IMR-90 (cell line): Measurements from ENCODE around the gene SHB. TPM values are rescaled to one million over a fixed set of nuclear protein-coding genes. Genes with fewer than 3 reads are reported as not detected.

Source experiments
- ATAC-seq: fragments of 200-7000 bp; cut with Tn5 transposase; 2 replicates; pipeline ENCODE4 v1.9.1; 2020; ENCODE audit warnings: low read depth, mild to moderate bottlenecking, moderate library complexity
- BruUV-seq: library from RNA; stranded (reverse); fragments of 400-500 nt; replicated peaks from 2 replicates; lab custom pipeline; 2021; lab: Mats Ljungman, UMichigan
- CTCF ChIA-PET: fragments of 300-600 bp; formaldehyde crosslinking; extraction: SDS; loops from one replicate; lab custom pipeline; 2021; ENCODE audit warnings: antibody characterized with exemption; lab: Yijun Ruan, JAX
- POLR2A ChIA-PET: fragments of 300-600 bp; sonication (Branson Sonifier 250); formaldehyde crosslinking; loops from one replicate; lab custom pipeline; 2022; ENCODE audit warnings: antibody characterized with exemption; ENCODE audit not compliant: unreplicated experiment; lab: Charles Lee
- DNase-seq: peaks from one replicate; pipeline ENCODE4 v3.0.0; 2013
- H2AFZ ChIP-seq: replicated peaks from 2 replicates; pipeline ENCODE3; 2013; ENCODE audit warnings: low read length, mild to moderate bottlenecking; ENCODE audit not compliant: poor library complexity
- H2AK5ac ChIP-seq: 2 replicates; pipeline ENCODE4 v1.6.1; 2013; ENCODE audit warnings: low read depth, low read length, inconsistent platforms
- H2AK9ac ChIP-seq: replicated peaks from 2 replicates; pipeline ENCODE3; 2013; ENCODE audit warnings: mild to moderate bottlenecking, low read depth, low read length, moderate library complexity; ENCODE audit not compliant: poor library complexity
- H2BK120ac ChIP-seq: 2 replicates; pipeline ENCODE4 v1.6.1; 2013; ENCODE audit warnings: low read depth, low read length, inconsistent platforms
- H2BK15ac ChIP-seq: 3 replicates; pipeline ENCODE4 v1.6.1; 2013; ENCODE audit warnings: low read depth, low read length, inconsistent platforms
- H2BK20ac ChIP-seq: 2 replicates; pipeline ENCODE4 v1.6.1; 2013; ENCODE audit warnings: low read depth, mild to moderate bottlenecking, inconsistent platforms, low read length, moderate library complexity
- H2BK5ac ChIP-seq: 2 replicates; pipeline ENCODE4 v1.6.1; 2013; ENCODE audit warnings: mild to moderate bottlenecking, low read depth, low read length, inconsistent platforms; ENCODE audit not compliant: poor library complexity, severe bottlenecking
- H3K14ac ChIP-seq: replicated peaks from 2 replicates; pipeline ENCODE4 v1.6.1; 2013; ENCODE audit warnings: low read depth, low read length, inconsistent platforms
- H3K18ac ChIP-seq: 2 replicates; pipeline ENCODE4 v1.6.1; 2013; ENCODE audit warnings: low read depth, low read length, control low read depth
- H3K23ac ChIP-seq: 2 replicates; pipeline ENCODE4 v1.6.1; 2013; ENCODE audit warnings: low read depth, low read length, inconsistent platforms
- H3K27ac ChIP-seq: 2 replicates; pipeline ENCODE4 v1.5.1; 2013; ENCODE audit warnings: mild to moderate bottlenecking, control low read depth, low read length; ENCODE audit not compliant: insufficient read depth
- H3K27me3 ChIP-seq: 2 replicates; pipeline ENCODE4 v1.6.1; 2013; ENCODE audit warnings: low read length; ENCODE audit not compliant: control insufficient read depth, insufficient read depth
- H3K36me3 ChIP-seq: 2 replicates; pipeline ENCODE4 v1.6.1; 2013; ENCODE audit warnings: low read length, mixed read lengths; ENCODE audit not compliant: control insufficient read depth, insufficient read depth
- H3K4ac ChIP-seq: 2 replicates; pipeline ENCODE4 v1.6.1; 2013; ENCODE audit warnings: low read depth, low read length, inconsistent platforms
- H3K4me1 ChIP-seq: 2 replicates; pipeline ENCODE4 v1.6.1; 2013; ENCODE audit warnings: low read length, mixed read lengths; ENCODE audit not compliant: control insufficient read depth, insufficient read depth
- H3K4me2 ChIP-seq: 2 replicates; pipeline ENCODE4 v1.6.1; 2013; ENCODE audit warnings: low read depth, mild to moderate bottlenecking, control low read depth, low read length, moderate library complexity
- H3K4me3 ChIP-seq: 2 replicates; pipeline ENCODE4 v1.5.1; 2013; ENCODE audit warnings: low read depth, mild to moderate bottlenecking, control low read depth, low read length, moderate library complexity; ENCODE audit not compliant: insufficient read depth
- H3K56ac ChIP-seq: 2 replicates; pipeline ENCODE4 v1.6.1; 2013; ENCODE audit warnings: low read length, inconsistent platforms; ENCODE audit not compliant: insufficient read depth; ENCODE audit errors: extremely low read depth
- H3K79me1 ChIP-seq, 2 experiments: 2 replicates each; pipeline ENCODE4 v1.6.1; 2013; ENCODE audit warnings: low read length in 2 of 2, inconsistent platforms in 1 of 2, low read depth in 1 of 2
- H3K9ac ChIP-seq: 2 replicates; pipeline ENCODE4 v1.6.1; 2013; ENCODE audit warnings: low read depth, low read length, control low read depth
- H3K9me1 ChIP-seq: 2 replicates; pipeline ENCODE4 v1.6.1; 2013; ENCODE audit warnings: low read length, inconsistent platforms; ENCODE audit not compliant: insufficient read depth
- H3K9me3 ChIP-seq: 2 replicates; pipeline ENCODE4 v1.6.1; 2013; ENCODE audit warnings: low read length; ENCODE audit not compliant: control insufficient read depth, insufficient read depth
- H4K20me1 ChIP-seq: 2 replicates; pipeline ENCODE4 v1.6.1; 2013; ENCODE audit warnings: low read length, inconsistent platforms; ENCODE audit not compliant: insufficient read depth
- H4K5ac ChIP-seq: 2 replicates; pipeline ENCODE4 v1.6.1; 2013; ENCODE audit warnings: mild to moderate bottlenecking, low read depth, low read length, control low read depth
- H4K8ac ChIP-seq, 2 experiments: 2 replicates each; pipeline ENCODE4 v1.6.1; 2013; ENCODE audit warnings: low read depth in 2 of 2, low read length in 2 of 2, control low read depth in 1 of 2, inconsistent platforms in 1 of 2
- H4K91ac ChIP-seq: 2 replicates; pipeline ENCODE4 v1.6.1; 2013; ENCODE audit warnings: low read depth, low read length, inconsistent platforms; ENCODE audit not compliant: insufficient read depth
- MAFK ChIP-seq: IDR thresholded peaks from 2 replicates; pipeline ENCODE4 v1.6.1; 2012; ENCODE audit warnings: low read depth, low read length, improper control_type of control experiment
- MAZ ChIP-seq: IDR thresholded peaks from 2 replicates; pipeline ENCODE4 v1.6.1; 2012; ENCODE audit warnings: low read depth, mild to moderate bottlenecking, low read length, improper control_type of control experiment, moderate library complexity, borderline replicate concordance
- MXI1 ChIP-seq: IDR thresholded peaks from 2 replicates; pipeline ENCODE4 v1.6.1; 2012; ENCODE audit warnings: low read depth, mild to moderate bottlenecking, low read length, moderate library complexity, borderline replicate concordance
- RAD21 ChIP-seq: IDR thresholded peaks from 2 replicates; pipeline ENCODE4 v1.6.1; 2012; ENCODE audit warnings: low read length, improper control_type of control experiment
- RCOR1 ChIP-seq: IDR thresholded peaks from 2 replicates; pipeline ENCODE4 v1.6.1; 2012; ENCODE audit warnings: mild to moderate bottlenecking, low read length, improper control_type of control experiment; ENCODE audit not compliant: insufficient replicate concordance
- RFX5 ChIP-seq: IDR thresholded peaks from 2 replicates; pipeline ENCODE4 v1.8.0; 2012; ENCODE audit warnings: low read depth, mild to moderate bottlenecking, low read length, moderate library complexity
- WGBS, 2 experiments: methylation state at CpG; one replicate each; pipeline versions ENCODE4 v1.1.5 to v1.1.7; 2013; ENCODE audit warnings: missing lambda C conversion rate in 2 of 2; ENCODE audit not compliant: insufficient read length in 1 of 2; ENCODE audit errors: extremely low coverage in 2 of 2; 5-methylcytosine and 5-hydroxymethylcytosine counted together
- dilution Hi-C: fragments of 300-500 bp; cut with HindIII; formaldehyde crosslinking; loops from one replicate; pipeline ENCODE4 v1.14.3; 2018; ENCODE audit warnings: low sequenced_read_pairs; ENCODE audit not compliant: unreplicated experiment
- in situ Hi-C: fragments of 300-500 bp; cut with MboI; formaldehyde crosslinking; loops from 3 replicates; pipeline ENCODE4 v1.14.3; 2019; ENCODE audit warnings: low sequenced_read_pairs, inconsistent platforms, mixed read lengths
- intact Hi-C: fragments of 100-400 bp; cut with micrococcal nuclease; formaldehyde crosslinking; loops from 2 replicates; pipeline ENCODE4 v1.10.0; 2022
- polyA plus RNA-seq, 3 experiments: library from polyadenylated mRNA; depleted of rRNA; stranded (reverse); fragments of >200 nt; gene quantifications; 2 replicates each; pipeline ENCODE4 v1.2.3, GENCODE V29; 2012; ENCODE audit warnings: low replicate concordance in 1 of 3
- total RNA-seq: library from RNA; depleted of rRNA; stranded (reverse); fragments of >200 nt; gene quantifications from 2 replicates; pipeline ENCODE4 v1.2.3, GENCODE V29; 2012
- TF ChIP-seq, protein P1 (sequence below): fragments of 150-350 bp; IDR thresholded peaks from 2 replicates; pipeline ENCODE4 v1.6.1; 2016; ENCODE audit warnings: low read depth, mild to moderate bottlenecking, low read length, moderate library complexity, borderline replicate concordance
- TF ChIP-seq, protein P2 (sequence below): fragments of 150-350 bp; IDR thresholded peaks from 2 replicates; pipeline ENCODE4 v1.6.1; 2017; ENCODE audit warnings: mild to moderate bottlenecking, antibody characterized with exemption, low read length, low read depth

SHB gene
- total and polyA plus RNA-seq, 2 of the 4 experiments (the other 2 are of a cell fraction) = 6.1 to 20.4 TPM

DNA sequence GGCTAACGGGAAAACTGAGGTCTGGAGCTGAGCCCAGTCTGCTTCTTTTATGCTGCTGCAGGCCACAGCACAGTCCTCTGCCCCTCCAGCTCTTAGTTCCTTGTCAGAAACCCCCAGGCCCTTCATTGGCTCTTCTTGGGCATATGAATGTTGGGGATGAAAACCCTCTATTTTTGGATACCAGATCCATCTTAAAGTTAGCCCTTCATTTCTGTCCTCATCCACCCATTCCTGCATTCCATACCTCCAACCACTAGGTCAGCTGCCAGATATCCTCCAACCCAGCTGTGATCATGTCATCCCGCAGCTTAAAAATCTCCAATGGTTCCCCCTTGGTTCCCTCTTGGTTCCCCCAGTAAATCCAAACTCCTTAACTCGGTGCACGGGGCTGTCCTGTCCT is 163.3 kb downstream of the SHB start:
- Histone ChIP-seq H2AFZ (no peak overlapping the region), H3K4me2 (no peak overlapping the region), H3K79me1 (peaks cover 11 to 26% of the 10 kb centered on the region in 2 experiments), H4K5ac (no peak overlapping the region), H2BK120ac (no peak overlapping the region), H3K27me3 (no peaks in the 10 kb centered on the region), H3K27ac (no peak overlapping the region), H2BK20ac (no peak overlapping the region), H3K9me1 (peaks cover 6% of the 10 kb centered on the region), H2AK9ac (no peak overlapping the region), H4K91ac (no peak overlapping the region), H3K4ac (no peak overlapping the region), H3K18ac (no peak overlapping the region), H3K4me3 (no peak overlapping the region), H3K9me3 (no peaks in the 10 kb centered on the region), H4K8ac (no peak overlapping the region), H2BK5ac (no peak overlapping the region), H3K14ac (no peak overlapping the region), H3K4me1 (peaks cover 9% of the 10 kb centered on the region), H3K36me3 (0 out of 2 replicates have a peak, but pooled peaks cover under 1% of the 10 kb centered on the region), H3K23ac (no peak overlapping the region), H4K20me1 (no peaks in the 10 kb centered on the region), H3K56ac (no peak overlapping the region), H2BK15ac (no peak overlapping the region), H3K9ac (no peak overlapping the region), H2AK5ac (no peak overlapping the region)
- ChIA-PET POLR2A (no interaction called here), CTCF (no interaction called here)
- intact Hi-C loops (no loop called here), in situ Hi-C loops (loop anchor here (10.0 kb wide), 1 partner anchor 321 kb away; no protein-coding TSS in a partner anchor), dilution Hi-C loops (loop anchor here (25.0 kb wide), 1 partner anchor 482 kb away; the partner anchor contains the start of gene ALDH1B1)
- TF ChIP-seq, protein P1, sequence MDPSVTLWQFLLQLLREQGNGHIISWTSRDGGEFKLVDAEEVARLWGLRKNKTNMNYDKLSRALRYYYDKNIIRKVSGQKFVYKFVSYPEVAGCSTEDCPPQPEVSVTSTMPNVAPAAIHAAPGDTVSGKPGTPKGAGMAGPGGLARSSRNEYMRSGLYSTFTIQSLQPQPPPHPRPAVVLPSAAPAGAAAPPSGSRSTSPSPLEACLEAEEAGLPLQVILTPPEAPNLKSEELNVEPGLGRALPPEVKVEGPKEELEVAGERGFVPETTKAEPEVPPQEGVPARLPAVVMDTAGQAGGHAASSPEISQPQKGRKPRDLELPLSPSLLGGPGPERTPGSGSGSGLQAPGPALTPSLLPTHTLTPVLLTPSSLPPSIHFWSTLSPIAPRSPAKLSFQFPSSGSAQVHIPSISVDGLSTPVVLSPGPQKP = no peak
- TF ChIP-seq MXI1 (no peak), RCOR1 (no peak), MAFK (no peak), RAD21 (no peak), RFX5 (no peak), MAZ (no peak)
- TF ChIP-seq, protein P2, sequence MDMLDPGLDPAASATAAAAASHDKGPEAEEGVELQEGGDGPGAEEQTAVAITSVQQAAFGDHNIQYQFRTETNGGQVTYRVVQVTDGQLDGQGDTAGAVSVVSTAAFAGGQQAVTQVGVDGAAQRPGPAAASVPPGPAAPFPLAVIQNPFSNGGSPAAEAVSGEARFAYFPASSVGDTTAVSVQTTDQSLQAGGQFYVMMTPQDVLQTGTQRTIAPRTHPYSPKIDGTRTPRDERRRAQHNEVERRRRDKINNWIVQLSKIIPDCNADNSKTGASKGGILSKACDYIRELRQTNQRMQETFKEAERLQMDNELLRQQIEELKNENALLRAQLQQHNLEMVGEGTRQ = no peak
- 93% methylated on average over 3 of the region's 4 CpGs; no CpG with 5 or more reads in 1 of the 2 experiments for WGBS, 2 experiments
- DNase-seq (no peak), ATAC-seq (no peak)
- no TSS peak for BruUV-seq
